CD14-positive monocyte (primary cell): ENCODE data around the gene SV2A. TPM values are rescaled to one million over a fixed set of nuclear protein-coding genes. Genes with fewer than 3 reads are reported as not detected.
"Not testable (repeated sequence)": the region's sequence is repeated elsewhere in the genome, so short reads cannot be mapped to it uniquely, and the experiment has no call there.

ENCODE experiments used
- DNase-seq, 3 donors: peaks; one replicate each; pipeline ENCODE4 v3.0.0-alpha.2; 2011 to 2022
- H2AFZ ChIP-seq: 2 replicates; pipeline ENCODE4 v1.6.0; 2012; ENCODE audit warnings: mild to moderate bottlenecking, low read depth, low read length, inconsistent platforms; ENCODE audit not compliant: insufficient read depth, poor library complexity, severe bottlenecking
- H3K27ac ChIP-seq, 2 donors: 1 replicate in 1 of 2; 2 replicates in 1 of 2; pipeline ENCODE4 v1.5.1; 2012 to 2013; ENCODE audit warnings: low read length in 2 of 2, control low read depth in 1 of 2, inconsistent platforms in 1 of 2, low read depth in 1 of 2, mild to moderate bottlenecking in 1 of 2
- H3K27me3 ChIP-seq, 2 donors: one replicate each; pipeline versions ENCODE4 v1.6.0 to v1.6.1; 2011 to 2013; ENCODE audit warnings: low read length in 2 of 2; ENCODE audit not compliant: control insufficient read depth in 2 of 2, insufficient read depth in 2 of 2
- H3K36me3 ChIP-seq, 2 donors: replicated peaks in 1 of 2; 1 replicate in 1 of 2; 2 replicates in 1 of 2; pipeline versions ENCODE4 v1.5.1 to v1.6.1; 2012 to 2013; ENCODE audit warnings: low read length in 2 of 2, control low read depth in 1 of 2, inconsistent platforms in 1 of 2, mild to moderate bottlenecking in 1 of 2; ENCODE audit not compliant: insufficient read depth in 2 of 2, control insufficient read depth in 1 of 2
- H3K4me1 ChIP-seq, 2 donors: 1 replicate in 1 of 2; 2 replicates in 1 of 2; pipeline versions ENCODE4 v1.5.1 to v1.6.1; 2012 to 2013; ENCODE audit warnings: low read length in 2 of 2, control low read depth in 1 of 2, inconsistent platforms in 1 of 2, mild to moderate bottlenecking in 1 of 2, moderate library complexity in 1 of 2; ENCODE audit not compliant: insufficient read depth in 2 of 2, control insufficient read depth in 1 of 2
- H3K4me2 ChIP-seq: replicated peaks from 2 replicates; pipeline ENCODE3; 2012; ENCODE audit warnings: low read length, moderate library complexity, mild to moderate bottlenecking; ENCODE audit not compliant: poor library complexity, severe bottlenecking; ENCODE audit errors: extremely low read depth
- H3K4me3 ChIP-seq, 3 experiments: fragments of 200-600 bp in 1 of 3; sonication (generic) in 1 of 3; replicated peaks in 1 of 3; 1 replicate in 2 of 3; 2 replicates in 1 of 3; pipeline ENCODE4 v1.5.1; 2011 to 2013; ENCODE audit warnings: low read length in 3 of 3, mild to moderate bottlenecking in 3 of 3, control low read depth in 2 of 3, low read depth in 2 of 3, inconsistent platforms in 1 of 3, moderate library complexity in 1 of 3
- H3K79me2 ChIP-seq: 2 replicates; pipeline ENCODE4 v1.6.0; 2012; ENCODE audit warnings: mild to moderate bottlenecking, control low read depth, inconsistent platforms, low read length, moderate library complexity; ENCODE audit not compliant: insufficient read depth
- H3K9ac ChIP-seq: 2 replicates; pipeline ENCODE4 v1.6.0; 2017; ENCODE audit warnings: low read length, mild to moderate bottlenecking; ENCODE audit not compliant: insufficient read depth, poor library complexity, severe bottlenecking
- H3K9me3 ChIP-seq, 2 donors: replicated peaks in 1 of 2; 1 replicate in 1 of 2; 2 replicates in 1 of 2; pipeline versions ENCODE4 v1.5.1 to v1.6.1; 2012 to 2013; ENCODE audit warnings: low read length in 2 of 2, control low read depth in 1 of 2; ENCODE audit not compliant: control insufficient read depth in 1 of 2, insufficient read depth in 1 of 2
- H4K20me1 ChIP-seq: 2 replicates; pipeline ENCODE4 v1.6.0; 2012; ENCODE audit warnings: mild to moderate bottlenecking, low read length, control low read depth, moderate library complexity; ENCODE audit not compliant: insufficient read depth
- H3K27ac Mint-ChIP-seq, 7 donors: one replicate each; pipeline ENCODE4 v1.8.0; 2020; ENCODE audit warnings: mild to moderate bottlenecking in 7 of 7, mixed read lengths in 7 of 7, moderate library complexity in 6 of 7, inconsistent platforms in 2 of 7
- H3K27me3 Mint-ChIP-seq, 3 donors: one replicate each; pipeline ENCODE4 v1.8.0; 2021 to 2022; ENCODE audit warnings: low read depth in 3 of 3, mild to moderate bottlenecking in 3 of 3, mixed read lengths in 3 of 3, moderate library complexity in 3 of 3, inconsistent platforms in 1 of 3
- H3K36me3 Mint-ChIP-seq, 2 donors: one replicate each; pipeline ENCODE4 v1.8.0; 2020; ENCODE audit warnings: mixed read lengths in 2 of 2, inconsistent platforms in 1 of 2, mild to moderate bottlenecking in 1 of 2
- H3K4me1 Mint-ChIP-seq: one replicate; pipeline ENCODE4 v1.8.0; 2020; ENCODE audit warnings: mild to moderate bottlenecking, mixed read lengths
- H3K4me3 Mint-ChIP-seq, 2 donors: one replicate each; pipeline ENCODE4 v1.8.0; 2020; ENCODE audit warnings: mild to moderate bottlenecking in 2 of 2, mixed read lengths in 2 of 2, moderate library complexity in 1 of 2
- H3K9me3 Mint-ChIP-seq, 7 donors: one replicate each; pipeline ENCODE4 v1.8.0; 2020 to 2022; ENCODE audit warnings: mixed read lengths in 7 of 7, mild to moderate bottlenecking in 6 of 7, moderate library complexity in 6 of 7, inconsistent platforms in 2 of 7
- WGBS: methylation state at CpG from one replicate; pipeline ENCODE4 v1.1.5; 2013; ENCODE audit warnings: missing lambda C conversion rate; ENCODE audit not compliant: insufficient coverage; 5-methylcytosine and 5-hydroxymethylcytosine counted together
- intact Hi-C, 2 donors: fragments of 100-400 bp; cut with micrococcal nuclease; formaldehyde crosslinking; loops; one replicate each; pipeline versions ENCODE4 v1.15.0 to v1.15.1; 2023
- polyA plus RNA-seq, 3 donors: library from polyadenylated mRNA; depleted of rRNA in 1 of 3; unstranded in 2 of 3; stranded (reverse) in 1 of 3; fragments of 300-500 nt in 2 of 3; fragments of >200 nt in 1 of 3; fragmentation: Illumina TruSeq in 2 of 3; gene quantifications; 1 replicate in 2 of 3; 2 replicates in 1 of 3; pipeline ENCODE4 v1.2.3, GENCODE V29; 2012 to 2021

Gene SV2A
- polyA plus RNA-seq, 3 donors: 0.07 to 0.17 (median 0.14) TPM

DNA sequence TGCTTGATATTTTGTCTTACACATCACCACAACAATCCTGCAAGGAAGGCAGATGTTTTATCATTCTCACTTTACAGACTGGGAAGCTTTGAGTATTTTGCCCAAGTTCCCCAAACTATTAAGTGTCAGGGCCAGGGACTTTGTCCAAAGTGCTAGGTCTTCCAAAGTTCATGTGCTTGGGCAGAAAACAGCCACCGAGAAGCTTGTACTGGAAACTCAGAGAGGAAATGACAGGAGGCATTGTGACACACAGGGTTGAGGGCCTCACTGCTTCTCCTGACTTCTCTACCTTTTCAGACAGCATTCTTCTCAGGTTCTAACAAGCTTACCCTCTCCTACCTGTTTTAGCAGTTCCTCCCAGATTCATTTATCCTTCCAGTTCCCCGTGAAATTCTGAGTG is 50.8 kb downstream of the SV2A start:
- H2AFZ ChIP-seq, H3K4me1 Mint-ChIP-seq, H3K4me3 ChIP-seq, DNase-seq, H3K4me3 Mint-ChIP-seq, H3K9ac ChIP-seq, H3K79me2 ChIP-seq, H4K20me1 ChIP-seq, H3K36me3 Mint-ChIP-seq, H3K36me3 ChIP-seq, H3K27ac ChIP-seq, H3K4me2 ChIP-seq, H3K27ac Mint-ChIP-seq, H3K9me3 ChIP-seq, H3K27me3 Mint-ChIP-seq, H3K4me1 ChIP-seq, H3K9me3 Mint-ChIP-seq, intact Hi-C loops, H3K27me3 ChIP-seq: not testable (repeated sequence)
- WGBS: no CpG with 5 or more reads among the region's 2 CpGs

DNA sequence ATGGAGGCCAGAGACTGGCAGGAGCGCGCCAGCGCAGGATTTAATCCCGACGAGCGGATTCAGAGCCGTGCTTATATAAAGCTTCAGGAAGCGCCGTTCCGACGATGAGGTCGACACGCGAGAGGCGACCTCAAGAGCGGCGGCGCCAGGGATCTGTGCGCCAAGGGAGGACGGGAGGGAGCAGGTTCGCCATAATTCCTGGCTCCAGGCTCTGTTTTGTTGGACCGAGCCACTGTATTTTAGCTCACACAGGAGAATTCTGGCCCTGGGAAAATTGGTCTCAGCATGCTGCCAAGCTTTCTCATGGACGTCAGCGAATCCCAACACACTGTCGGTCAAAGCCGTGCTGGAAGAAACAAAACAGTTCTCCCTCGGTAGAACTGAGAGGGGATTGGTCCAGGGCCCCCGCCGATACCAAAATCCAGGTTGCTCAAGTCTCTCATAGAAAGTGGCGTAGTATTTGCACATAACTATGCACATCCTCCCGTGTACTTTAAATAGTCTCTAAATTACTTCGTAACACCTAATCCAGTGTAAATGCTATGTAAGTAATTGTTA is 56.1 kb downstream of the SV2A start:
- H3K4me2 ChIP-seq, H3K36me3 Mint-ChIP-seq, H2AFZ ChIP-seq, H3K9me3 ChIP-seq, H4K20me1 ChIP-seq, H3K27me3 Mint-ChIP-seq, H3K9me3 Mint-ChIP-seq, H3K9ac ChIP-seq, H3K4me3 Mint-ChIP-seq, H3K4me3 ChIP-seq, H3K4me1 Mint-ChIP-seq, H3K79me2 ChIP-seq, intact Hi-C loops, H3K27me3 ChIP-seq, H3K36me3 ChIP-seq, H3K4me1 ChIP-seq, DNase-seq, H3K27ac ChIP-seq, H3K27ac Mint-ChIP-seq: not testable (repeated sequence)
- WGBS: no CpG with 5 or more reads among the region's 32 CpGs

DNA sequence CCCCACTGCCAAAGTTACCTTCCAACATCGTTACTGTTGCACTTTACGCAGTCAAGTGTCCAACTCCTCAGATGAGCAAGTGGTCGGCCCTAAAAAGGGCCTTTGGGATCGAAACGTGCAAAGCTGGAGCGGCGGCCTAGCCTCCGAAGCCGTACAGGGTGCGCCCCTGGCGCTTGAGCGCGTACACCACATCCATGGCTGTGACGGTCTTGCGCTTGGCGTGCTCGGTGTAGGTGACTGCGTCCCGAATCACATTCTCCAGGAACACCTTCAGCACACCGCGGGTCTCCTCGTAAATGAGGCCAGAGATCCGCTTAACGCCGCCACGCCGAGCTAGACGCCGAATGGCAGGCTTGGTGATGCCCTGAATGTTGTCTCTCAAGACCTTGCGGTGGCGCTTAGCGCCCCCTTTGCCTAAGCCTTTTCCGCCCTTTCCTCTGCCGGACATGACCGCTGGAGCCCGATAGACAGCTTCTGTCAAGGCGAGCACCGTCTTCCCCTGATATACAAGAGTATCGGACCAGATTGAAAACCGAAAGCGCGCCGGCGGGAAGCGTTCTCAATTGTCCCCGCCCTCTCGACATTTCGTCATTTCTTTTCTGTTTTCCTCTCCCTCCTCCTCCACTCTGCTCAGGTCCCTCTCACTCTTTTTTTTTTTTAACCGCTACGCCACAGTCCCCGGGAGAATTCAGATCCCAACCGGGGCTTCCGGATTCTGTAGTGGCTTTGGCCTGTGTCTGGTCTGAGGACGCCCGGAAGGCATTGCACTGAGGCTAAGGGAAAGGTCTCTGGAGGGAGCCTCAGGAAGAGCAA is 56.8 kb downstream of the SV2A start:
- H2AFZ ChIP-seq, DNase-seq, H3K27ac ChIP-seq, H3K4me3 Mint-ChIP-seq, H3K4me3 ChIP-seq, H3K27me3 ChIP-seq, H3K79me2 ChIP-seq, H3K27me3 Mint-ChIP-seq, intact Hi-C loops, H3K36me3 ChIP-seq, H3K4me2 ChIP-seq, H3K27ac Mint-ChIP-seq, H3K9me3 ChIP-seq, H3K9ac ChIP-seq, H3K36me3 Mint-ChIP-seq, H4K20me1 ChIP-seq, H3K4me1 Mint-ChIP-seq, H3K4me1 ChIP-seq, H3K9me3 Mint-ChIP-seq: not testable (repeated sequence)
- WGBS: no CpG with 5 or more reads among the region's 55 CpGs

DNA sequence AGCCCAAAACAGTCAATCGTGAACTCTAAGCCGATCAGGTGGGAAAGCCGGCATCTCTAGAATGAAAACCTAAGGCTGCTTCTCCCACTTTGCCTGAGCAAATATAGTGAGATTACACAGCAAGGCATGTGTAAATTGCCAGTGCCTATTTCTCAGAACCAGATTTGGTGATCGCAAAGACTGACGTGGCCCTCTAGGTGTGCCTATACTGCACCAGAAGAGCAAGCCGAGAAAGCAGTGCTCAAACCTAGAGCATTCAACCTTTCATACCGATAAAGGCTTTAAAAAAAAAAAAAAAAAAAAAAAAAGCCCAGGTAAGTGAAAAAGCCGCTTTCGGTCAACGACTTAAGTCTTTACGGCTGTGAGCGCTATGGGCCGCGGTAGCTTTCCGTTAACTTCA is 57.4 kb downstream of the SV2A start:
- H4K20me1 ChIP-seq, H3K4me3 Mint-ChIP-seq, H3K27me3 Mint-ChIP-seq, H3K4me3 ChIP-seq, H3K4me1 ChIP-seq, H3K4me1 Mint-ChIP-seq, H3K4me2 ChIP-seq, H3K36me3 Mint-ChIP-seq, DNase-seq, H2AFZ ChIP-seq, H3K9me3 ChIP-seq, H3K9me3 Mint-ChIP-seq, H3K9ac ChIP-seq, H3K27ac ChIP-seq, H3K36me3 ChIP-seq, H3K27me3 ChIP-seq, H3K27ac Mint-ChIP-seq, intact Hi-C loops, H3K79me2 ChIP-seq: not testable (repeated sequence)
- no CpG with 5 or more reads among the region's 15 CpGs for WGBS
